Measurements from ENCODE around the gene ZNF853.

The ZNF853 gene

DNA sequence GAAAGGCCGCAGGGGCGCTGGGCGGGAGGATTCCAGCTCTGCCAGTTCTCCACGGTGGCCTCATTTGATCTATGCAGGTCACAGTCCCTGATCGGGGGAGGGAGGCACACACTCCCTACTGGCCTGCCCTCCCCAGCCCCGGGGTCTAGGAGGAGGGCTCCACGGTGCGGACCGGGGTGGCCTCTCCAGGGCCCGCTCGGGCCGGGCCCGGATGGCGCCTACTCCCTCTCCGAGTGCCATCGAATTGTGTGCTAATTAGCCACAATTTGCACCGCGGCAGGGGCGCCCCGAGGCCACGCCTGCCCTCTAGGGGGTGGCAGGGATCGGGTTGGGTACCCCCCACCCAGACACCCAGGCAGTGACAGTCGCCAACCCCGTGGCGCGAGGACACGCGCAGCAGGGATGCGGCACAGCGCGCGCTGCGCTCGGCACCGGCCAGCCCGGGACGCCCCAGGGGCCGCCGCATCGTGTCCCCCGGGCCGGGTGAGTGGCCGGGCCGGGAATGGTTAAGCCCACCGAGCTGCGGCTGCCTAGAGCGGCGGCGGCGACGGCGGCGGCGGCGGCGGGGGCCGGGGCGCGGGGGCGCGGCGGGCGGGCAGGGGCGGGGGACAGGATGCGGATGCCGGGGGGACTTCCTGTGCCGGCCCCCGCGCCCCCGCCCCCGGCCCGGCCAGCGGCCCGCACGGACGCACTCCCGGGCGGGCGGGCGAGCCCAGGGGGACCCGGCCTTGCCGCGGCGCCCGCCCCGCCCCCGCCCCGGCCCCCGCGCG lies at the start of gene ZNF853:
ZNF853 (plus strand) TSS at position 658 of the 770 bp plus-strand sequence. CDS start 565 bp downstream, outside the sequence.
- CTCF ChIA-PET: no interaction called here
- DNase-seq (ENCODE audit: low read depth, low spot score): no peak
- POLR2A ChIA-PET: no interaction called here
- TF ChIP-seq CTCF (IDR thresholded peaks at IDR 0.05; ENCODE audit: insufficient read depth, low read length, missing control alignments): no peak
- peak within 1 kb of the TSS; percentile 55 for H3K4me3 ChIP-seq (ENCODE audit: low read depth, low read length)

DNA sequence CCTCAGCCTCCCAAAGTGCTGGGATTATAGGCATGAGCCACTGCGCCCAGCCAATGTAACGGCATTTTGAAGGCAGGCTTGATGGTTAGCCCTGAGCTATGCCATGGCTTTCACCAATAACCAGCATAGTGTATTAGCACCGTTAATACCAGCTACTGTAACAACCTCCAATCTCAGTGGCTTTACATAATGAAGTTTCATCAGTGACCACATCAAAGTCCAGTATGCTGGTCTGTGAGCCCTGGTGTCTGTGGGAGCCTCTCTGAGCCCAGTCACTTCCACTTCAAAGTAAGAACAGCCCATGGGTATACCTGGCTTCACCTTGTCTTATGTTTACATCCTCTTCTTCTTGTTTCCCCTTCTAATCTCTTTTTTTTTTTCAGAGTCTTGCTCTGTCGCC lies 49.8 kb upstream of the ZNF853 start:
- no peak for TF ChIP-seq CTCF (IDR thresholded peaks at IDR 0.05; ENCODE audit: insufficient read depth, low read length, missing control alignments)
- ChIA-PET CTCF (interaction anchor here (1.0 to 3.6 kb wide), 3 partner anchors 10 to 49 kb away, joined by 3 to 9 read pairs (median 3); no protein-coding TSS in a partner anchor), POLR2A (no interaction called here)
- DNase-seq (ENCODE audit: low read depth, low spot score): no peak
- no peak overlapping the region for H3K4me3 ChIP-seq (ENCODE audit: low read depth, low read length)

DNA sequence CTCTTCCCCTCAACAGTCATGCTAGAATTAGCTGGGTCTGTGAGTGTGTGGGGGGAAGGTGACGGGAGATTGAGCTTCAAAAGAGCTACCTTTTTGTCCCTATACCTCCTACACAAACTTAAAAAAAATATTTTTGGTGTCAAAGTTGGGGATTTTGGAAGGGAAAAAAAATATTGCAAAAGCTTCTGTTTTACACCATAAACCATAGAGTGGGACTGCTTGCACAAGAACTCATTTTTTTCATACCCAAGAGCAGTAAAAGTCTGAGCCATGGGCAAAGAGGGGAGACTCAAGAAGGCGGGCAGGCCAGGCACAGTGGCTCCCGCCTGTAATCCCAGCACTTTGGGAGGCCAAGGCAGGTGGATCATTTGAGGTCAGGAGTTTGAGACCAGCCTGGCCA lies 47.5 kb upstream of the ZNF853 start:
- ChIA-PET POLR2A (interaction anchor here (0.6 kb wide), 1 partner anchor 12 kb away, joined by 3 read pairs; no protein-coding TSS in a partner anchor), CTCF (interaction anchor here (1.5 to 3.6 kb wide), 2 partner anchors 8 to 52 kb away, joined by 3 to 9 read pairs; no protein-coding TSS in a partner anchor)

DNA sequence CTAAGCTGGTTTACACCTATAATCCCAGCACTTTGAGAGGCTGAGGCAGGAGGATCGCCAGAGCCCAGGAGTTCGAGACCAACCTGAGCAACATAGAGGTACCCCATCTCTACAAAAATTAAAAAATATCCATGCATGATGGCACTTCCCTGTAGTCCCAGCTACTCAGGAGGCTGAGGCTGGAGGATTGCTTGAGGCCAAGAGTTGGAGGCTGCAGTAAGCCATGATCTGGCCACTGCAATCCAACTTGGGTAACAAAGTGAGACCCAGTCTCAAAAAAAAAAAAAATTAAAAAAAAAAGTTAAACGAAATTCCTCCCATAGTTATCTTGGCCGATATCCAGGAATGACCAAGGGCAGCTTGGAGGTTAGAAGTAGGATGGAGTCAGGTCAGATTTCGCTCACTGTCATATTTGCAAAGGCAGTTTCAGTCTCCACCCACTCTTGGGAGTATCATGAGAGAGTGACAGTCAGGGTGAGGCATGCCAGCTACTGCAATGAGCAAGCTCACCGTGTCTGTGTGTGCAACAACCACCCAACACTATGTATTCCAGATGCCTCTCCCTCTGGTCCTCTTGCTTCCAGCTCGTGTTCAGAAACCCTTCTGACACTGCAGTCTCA lies 44.1 kb upstream of the ZNF853 start:
- H3K4me3 ChIP-seq (ENCODE audit: low read depth, low read length): no peak overlapping the region
- CTCF ChIA-PET: interaction anchor here (0.9 to 1.7 kb wide), 2 partner anchors 12 to 53 kb away, joined by 4 to 6 read pairs; no protein-coding TSS in a partner anchor
- POLR2A ChIA-PET: no interaction called here
- TF ChIP-seq CTCF (IDR thresholded peaks at IDR 0.05; ENCODE audit: insufficient read depth, low read length, missing control alignments): no peak
- DNase-seq (ENCODE audit: low read depth, low spot score): no peak

More for the DNA sequence above, 47.5 kb upstream of the ZNF853 start:
- no peak for TF ChIP-seq CTCF (IDR thresholded peaks at IDR 0.05; ENCODE audit: insufficient read depth, low read length, missing control alignments)
- H3K4me3 ChIP-seq (ENCODE audit: low read depth, low read length): no peak overlapping the region
- no peak for DNase-seq (ENCODE audit: low read depth, low spot score)

- ChIA-PET POLR2A (interaction anchor here (4.1 kb wide), 1 partner anchor 15 kb away, joined by 21 read pairs; the partner anchor contains the start of gene INTS15), CTCF (interaction anchor here (2.0 to 6.3 kb wide), 4 partner anchors 9 to 59 kb away, joined by 9 to 63 read pairs (median 16); partner anchors contain the start of gene INTS15)
- no peak for TF ChIP-seq CTCF (IDR thresholded peaks at IDR 0.05; ENCODE audit: insufficient read depth, low read length, missing control alignments)
- H3K4me3 ChIP-seq (ENCODE audit: low read depth, low read length): no peak overlapping the region
- DNase-seq (ENCODE audit: low read depth, low spot score): no peak
These were observed 40.0 kb upstream of the ZNF853 start for GRCh38 chr7:6575281-6576023.
